ENCODE data around the gene NRG2.

The NRG2 gene

GRCh38 chr5:139912158-139912557 lies 130.9 kb downstream of the NRG2 start:
- no peak overlapping the region for H3K4me2 ChIP-seq (ENCODE audit: low read depth, low read length, poor library complexity, severe bottlenecking)
- no peaks in the 10 kb centered on the region for H3K79me2 ChIP-seq (ENCODE audit: insufficient read depth, low read length)
- no peak overlapping the region for H2AFZ ChIP-seq (ENCODE audit: low read depth, low read length, severe bottlenecking)
- H3K9me2 ChIP-seq (replicated peaks; ENCODE audit: insufficient read depth, low read length): no peaks in the 10 kb centered on the region
- H3K4me3 ChIP-seq (ENCODE audit: insufficient read depth, low read length, poor library complexity, severe bottlenecking): no peak overlapping the region
- TF ChIP-seq EZH2phosphoT487 (conservative IDR thresholded peaks at IDR 0.05; ENCODE audit: low read length) (no peak), CTCF (IDR thresholded peaks at IDR 0.05; ENCODE audit: insufficient read depth, low read length, poor library complexity, severe bottlenecking) (no peak)
- H3K9ac ChIP-seq (ENCODE audit: low read length): no peak overlapping the region
- H4K20me1 ChIP-seq (ENCODE audit: low read depth, low read length): no peaks in the 10 kb centered on the region
- no peaks in the 10 kb centered on the region for H3K9me3 ChIP-seq (ENCODE audit: insufficient read depth, low read length)
- no peaks in the 10 kb centered on the region for H3K27me3 ChIP-seq (ENCODE audit: low read length)
- no peaks in the 10 kb centered on the region for H3K36me3 ChIP-seq (ENCODE audit: low read length)
- H3F3A ChIP-seq (ENCODE audit: insufficient read depth): no peaks in the 10 kb centered on the region
- H3K27ac ChIP-seq (ENCODE audit: low read depth, low read length): no peak overlapping the region

GRCh38 chr5:139911425-139912120 lies 131.5 kb downstream of the NRG2 start:
- Histone ChIP-seq H3K4me3 (ENCODE audit: insufficient read depth, low read length, poor library complexity, severe bottlenecking) (no peak overlapping the region), H2AFZ (ENCODE audit: low read depth, low read length, severe bottlenecking) (no peak overlapping the region), H3K4me2 (ENCODE audit: low read depth, low read length, poor library complexity, severe bottlenecking) (no peak overlapping the region), H3K9ac (ENCODE audit: low read length) (no peak overlapping the region), H4K20me1 (ENCODE audit: low read depth, low read length) (no peaks in the 10 kb centered on the region), H3F3A (ENCODE audit: insufficient read depth) (no peaks in the 10 kb centered on the region), H3K79me2 (ENCODE audit: insufficient read depth, low read length) (no peaks in the 10 kb centered on the region), H3K27ac (ENCODE audit: low read depth, low read length) (no peak overlapping the region), H3K9me3 (ENCODE audit: insufficient read depth, low read length) (no peaks in the 10 kb centered on the region), H3K27me3 (ENCODE audit: low read length) (no peaks in the 10 kb centered on the region), H3K36me3 (ENCODE audit: low read length) (no peaks in the 10 kb centered on the region), H3K9me2 (replicated peaks; ENCODE audit: insufficient read depth, low read length) (no peaks in the 10 kb centered on the region)
- TF ChIP-seq EZH2phosphoT487 (conservative IDR thresholded peaks at IDR 0.05; ENCODE audit: low read length) (no peak), CTCF (IDR thresholded peaks at IDR 0.05; ENCODE audit: insufficient read depth, low read length, poor library complexity, severe bottlenecking) (no peak)

GRCh38 chr5:139910901-139911300 lies 132.2 kb downstream of the NRG2 start:
- H3K4me3 ChIP-seq (ENCODE audit: insufficient read depth, low read length, poor library complexity, severe bottlenecking): no peak overlapping the region
- no peaks in the 10 kb centered on the region for H3K9me3 ChIP-seq (ENCODE audit: insufficient read depth, low read length)
- no peaks in the 10 kb centered on the region for H3K36me3 ChIP-seq (ENCODE audit: low read length)
- no peaks in the 10 kb centered on the region for H3K9me2 ChIP-seq (replicated peaks; ENCODE audit: insufficient read depth, low read length)
- no peak overlapping the region for H3K27ac ChIP-seq (ENCODE audit: low read depth, low read length)
- no peak overlapping the region for H2AFZ ChIP-seq (ENCODE audit: low read depth, low read length, severe bottlenecking)
- no peaks in the 10 kb centered on the region for H4K20me1 ChIP-seq (ENCODE audit: low read depth, low read length)
- H3K9ac ChIP-seq (ENCODE audit: low read length): no peak overlapping the region
- TF ChIP-seq CTCF (IDR thresholded peaks at IDR 0.05; ENCODE audit: insufficient read depth, low read length, poor library complexity, severe bottlenecking) (no peak), EZH2phosphoT487 (conservative IDR thresholded peaks at IDR 0.05; ENCODE audit: low read length) (no peak)
- H3K4me2 ChIP-seq (ENCODE audit: low read depth, low read length, poor library complexity, severe bottlenecking): no peak overlapping the region
- H3F3A ChIP-seq (ENCODE audit: insufficient read depth): no peaks in the 10 kb centered on the region
- H3K27me3 ChIP-seq (ENCODE audit: low read length): no peaks in the 10 kb centered on the region
- no peaks in the 10 kb centered on the region for H3K79me2 ChIP-seq (ENCODE audit: insufficient read depth, low read length)
